ENCODE data around the gene CDK13. TPM values are rescaled to one million over a fixed set of nuclear protein-coding genes. Genes with fewer than 3 reads are reported as not detected.
A peak's percentile ranks its signal among the peaks of the same experiment; 100 is the strongest.

The CDK13 gene
- total RNA-seq, 3 donors from 2014 or later = 48.1 to 59.5 (median 57.5) TPM

GRCh38 chr7:39950473-39951225, 593 bp downstream of the CDK13 start:
- Histone ChIP-seq H3K36me3 (ENCODE audit: low read depth) (no peaks in the 10 kb centered on the region), H3K4me1 (ENCODE audit: low read depth) (peaks cover 35% of the 10 kb centered on the region), H3K9me3 (no peaks in the 10 kb centered on the region), H3K4me3 (peak overlapping the region; percentile 76)
- DNase-seq (peak; percentile 55 to 72 (median 70)), ATAC-seq (peak; percentile 13)
- TF ChIP-seq, protein P1, sequence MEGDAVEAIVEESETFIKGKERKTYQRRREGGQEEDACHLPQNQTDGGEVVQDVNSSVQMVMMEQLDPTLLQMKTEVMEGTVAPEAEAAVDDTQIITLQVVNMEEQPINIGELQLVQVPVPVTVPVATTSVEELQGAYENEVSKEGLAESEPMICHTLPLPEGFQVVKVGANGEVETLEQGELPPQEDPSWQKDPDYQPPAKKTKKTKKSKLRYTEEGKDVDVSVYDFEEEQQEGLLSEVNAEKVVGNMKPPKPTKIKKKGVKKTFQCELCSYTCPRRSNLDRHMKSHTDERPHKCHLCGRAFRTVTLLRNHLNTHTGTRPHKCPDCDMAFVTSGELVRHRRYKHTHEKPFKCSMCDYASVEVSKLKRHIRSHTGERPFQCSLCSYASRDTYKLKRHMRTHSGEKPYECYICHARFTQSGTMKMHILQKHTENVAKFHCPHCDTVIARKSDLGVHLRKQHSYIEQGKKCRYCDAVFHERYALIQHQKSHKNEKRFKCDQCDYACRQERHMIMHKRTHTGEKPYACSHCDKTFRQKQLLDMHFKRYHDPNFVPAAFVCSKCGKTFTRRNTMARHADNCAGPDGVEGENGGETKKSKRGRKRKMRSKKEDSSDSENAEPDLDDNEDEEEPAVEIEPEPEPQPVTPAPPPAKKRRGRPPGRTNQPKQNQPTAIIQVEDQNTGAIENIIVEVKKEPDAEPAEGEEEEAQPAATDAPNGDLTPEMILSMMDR (IDR thresholded peaks at IDR 0.05) = no peak
- intact Hi-C loops (cut with DNase I, micrococcal nuclease) = no loop called here

GRCh38 chr7:39951226-39952194, 1.5 kb downstream of the CDK13 start:
- peak; percentile 19 for ATAC-seq
- Histone ChIP-seq H3K36me3 (ENCODE audit: low read depth) (no peaks in the 10 kb centered on the region), H3K4me1 (ENCODE audit: low read depth) (peaks cover 36% of the 10 kb centered on the region), H3K4me3 (peak overlapping the region; percentile 76), H3K9me3 (no peaks in the 10 kb centered on the region)
- peak; percentile 62 to 78 (median 72) for DNase-seq
- intact Hi-C loops (cut with DNase I, micrococcal nuclease) = no loop called here
- TF ChIP-seq, protein P1 (IDR thresholded peaks at IDR 0.05) = no peak

DNA sequence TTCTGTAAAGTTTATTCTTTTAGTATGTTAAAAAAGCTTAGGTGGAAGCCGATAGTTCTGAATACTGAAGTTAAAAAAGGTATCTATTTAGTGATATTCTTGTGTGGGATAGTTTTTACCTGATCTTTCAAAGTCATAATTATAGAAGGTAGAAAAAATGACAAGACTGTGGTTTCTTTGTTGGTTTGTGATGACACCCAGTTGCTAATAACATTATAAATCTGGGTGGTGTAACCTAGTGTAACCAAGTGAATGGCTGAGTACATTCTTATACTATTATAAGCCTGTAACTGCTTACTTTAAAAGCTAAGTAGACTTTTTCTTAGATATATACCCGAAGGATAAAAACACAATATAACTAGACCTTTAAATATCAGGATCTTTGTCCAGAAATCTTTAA, 2.3 kb downstream of the CDK13 start:
- Histone ChIP-seq H3K9me3 (no peaks in the 10 kb centered on the region), H3K4me1 (ENCODE audit: low read depth) (peaks cover 36% of the 10 kb centered on the region), H3K4me3 (no peak overlapping the region), H3K36me3 (ENCODE audit: low read depth) (no peaks in the 10 kb centered on the region)
- TF ChIP-seq, protein P1 (IDR thresholded peaks at IDR 0.05) = no peak
- ATAC-seq (no peak), DNase-seq (no peak)
- intact Hi-C loops (cut with DNase I, micrococcal nuclease) = no loop called here

DNA sequence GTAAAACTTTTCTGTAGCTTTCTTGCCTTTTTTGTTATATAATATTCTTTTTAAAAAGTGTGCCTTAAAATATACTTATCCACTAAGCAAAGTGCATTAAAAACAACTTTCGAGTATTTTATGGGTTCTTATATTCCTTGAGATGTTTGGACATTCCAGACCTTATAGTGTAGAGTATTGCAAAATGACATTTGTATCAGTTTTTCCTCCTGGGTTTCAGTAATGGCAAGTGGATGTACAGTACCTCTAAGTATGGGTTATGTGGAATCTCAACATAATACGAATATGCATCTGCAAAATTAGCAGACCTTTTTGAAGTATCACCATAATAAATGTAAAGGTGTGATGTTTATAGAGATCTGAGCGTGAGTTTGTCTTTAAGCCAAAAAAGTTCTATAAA, 2.7 kb downstream of the CDK13 start:
- no peak for ATAC-seq
- H3K9me3 ChIP-seq = no peaks in the 10 kb centered on the region
- DNase-seq = no peak
- H3K4me1 ChIP-seq (ENCODE audit: low read depth) = peaks cover 38% of the 10 kb centered on the region
- TF ChIP-seq, protein P1 (IDR thresholded peaks at IDR 0.05) = no peak
- no peaks in the 10 kb centered on the region for H3K36me3 ChIP-seq (ENCODE audit: low read depth)
- intact Hi-C loops (cut with DNase I, micrococcal nuclease) = no loop called here
- H3K4me3 ChIP-seq = no peak overlapping the region

GRCh38 chr7:39954694-39955093, 4.6 kb downstream of the CDK13 start:
- intact Hi-C loops (cut with DNase I, micrococcal nuclease) = no loop called here
- no peaks in the 10 kb centered on the region for H3K36me3 ChIP-seq (ENCODE audit: low read depth)
- H3K9me3 ChIP-seq = no peaks in the 10 kb centered on the region
- H3K4me1 ChIP-seq (ENCODE audit: low read depth) = peaks cover 36% of the 10 kb centered on the region
- TF ChIP-seq, protein P1 (IDR thresholded peaks at IDR 0.05) = no peak
- DNase-seq = no peak
- no peak for ATAC-seq
- no peak overlapping the region for H3K4me3 ChIP-seq

Data from mucosa of descending colon (tissue), 3 donors.